NCI-H2081 treated with DMSO at 0.1 percent for 48 hours (cell line): ENCODE measurements around the gene CARS2.
"Not testable (repeated sequence)": the region's sequence is repeated elsewhere in the genome, so short reads cannot be mapped to it uniquely, and the experiment has no call there.

Source experiments
- DNase-seq: peaks from one replicate; lab custom pipeline; 2025; lab: John Stamatoyannopoulos, UW

The CARS2 gene

DNA sequence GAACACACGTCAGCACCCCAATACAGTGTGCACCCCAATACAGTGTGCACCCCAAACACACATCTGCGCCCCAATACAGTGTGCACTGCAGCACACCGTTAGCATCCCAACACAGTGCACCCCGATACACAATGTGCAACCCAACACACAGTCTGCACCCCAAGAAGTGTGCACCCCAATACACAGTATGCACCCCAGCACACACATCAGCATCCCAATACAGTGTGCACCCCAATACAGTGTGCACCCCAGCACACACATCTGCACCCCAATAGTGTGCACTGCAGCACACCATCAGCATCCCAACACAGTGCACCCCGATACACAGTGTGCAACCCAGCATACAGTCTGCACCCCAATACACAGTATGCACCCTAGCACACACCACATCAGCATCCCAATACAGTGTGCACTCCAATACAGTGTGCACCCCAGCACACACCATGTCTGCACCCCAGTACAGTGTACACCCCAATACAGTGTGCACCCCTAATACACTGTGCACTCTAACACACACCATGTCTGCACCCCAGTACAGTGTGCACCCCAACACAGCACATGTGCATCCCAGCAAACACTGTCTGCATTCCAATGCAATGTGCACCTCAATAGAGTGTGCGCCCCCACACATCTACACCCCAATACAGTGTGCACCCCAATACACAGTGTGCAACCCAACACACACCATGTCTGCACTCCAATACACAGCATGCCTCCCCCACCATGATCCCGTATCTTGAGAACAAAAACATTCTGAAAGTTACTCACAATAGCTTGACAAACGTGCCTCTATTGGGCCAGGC, 855 bp upstream of the CARS2 start:
- DNase-seq = no peak

- no peak for DNase-seq
Measured at GRCh38 chr13:110705356-110705825, 525 bp downstream of the CARS2 start.

DNA sequence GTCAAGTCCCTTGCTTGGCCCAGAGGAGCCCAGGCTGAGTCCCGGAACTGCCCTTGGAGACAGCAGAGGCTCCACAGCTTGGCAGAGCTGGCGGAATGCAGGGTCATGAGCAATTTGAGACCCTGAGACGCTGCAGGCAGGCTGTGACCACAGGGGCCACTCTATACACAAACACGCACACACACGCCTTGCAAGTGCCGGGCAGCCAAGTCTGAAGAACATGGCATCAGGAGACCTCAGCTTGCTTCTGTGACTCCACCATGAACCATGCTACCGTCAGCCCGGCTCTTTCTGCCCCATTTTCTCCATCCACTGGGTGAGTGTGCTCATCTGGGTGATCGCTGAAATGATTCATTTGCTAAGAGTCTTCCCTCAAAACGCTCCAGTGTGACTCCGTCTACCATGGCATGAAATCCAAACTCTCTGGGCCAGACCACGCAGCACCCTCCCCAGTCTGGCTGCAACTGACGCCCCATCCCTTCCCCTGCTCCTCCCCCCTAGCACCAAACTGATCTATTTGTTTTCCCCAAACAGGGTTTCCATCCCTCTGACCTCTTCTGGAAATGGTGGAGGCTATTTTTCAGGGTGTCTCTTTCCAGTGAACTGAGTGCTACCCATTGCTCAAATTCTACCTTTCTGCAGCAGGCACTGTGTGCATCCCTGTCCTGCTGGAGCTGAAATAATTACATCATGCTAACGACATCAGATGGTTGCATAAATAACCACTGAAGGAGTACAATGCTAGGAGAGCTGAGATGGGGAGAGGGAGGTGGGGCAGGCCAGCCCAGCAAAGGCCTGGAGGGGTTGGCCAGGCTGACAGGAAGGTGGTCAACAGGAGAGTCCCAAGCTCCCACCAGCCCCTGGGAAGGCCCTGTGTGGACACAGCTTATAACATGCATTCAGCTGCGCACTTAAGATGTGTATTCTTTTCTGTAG, 3.1 kb downstream of the CARS2 start:
- DNase-seq = no peak

- no peak for DNase-seq
Measured at GRCh38 chr13:110702089-110702488, 3.8 kb downstream of the CARS2 start.

DNA sequence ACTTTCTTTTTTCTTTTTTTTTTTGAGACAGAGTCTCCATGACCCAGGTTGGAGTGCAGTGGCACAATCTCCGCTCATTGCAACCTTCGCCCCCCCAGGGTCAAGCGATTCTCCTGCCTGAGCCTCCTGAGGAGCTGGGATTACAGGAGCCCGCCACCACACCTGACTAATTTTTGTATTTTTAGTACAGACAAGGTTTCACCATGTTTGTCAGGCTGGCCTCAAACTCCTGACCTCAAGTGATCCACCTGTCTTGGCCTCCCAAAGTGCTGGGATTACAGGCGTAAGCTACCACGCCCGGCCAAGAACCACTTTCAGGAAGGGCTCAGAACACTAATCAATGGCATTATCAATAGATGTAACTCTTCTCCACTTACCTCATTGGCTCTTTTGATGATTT, 4.9 kb downstream of the CARS2 start:
- not testable (repeated sequence) for DNase-seq

DNA sequence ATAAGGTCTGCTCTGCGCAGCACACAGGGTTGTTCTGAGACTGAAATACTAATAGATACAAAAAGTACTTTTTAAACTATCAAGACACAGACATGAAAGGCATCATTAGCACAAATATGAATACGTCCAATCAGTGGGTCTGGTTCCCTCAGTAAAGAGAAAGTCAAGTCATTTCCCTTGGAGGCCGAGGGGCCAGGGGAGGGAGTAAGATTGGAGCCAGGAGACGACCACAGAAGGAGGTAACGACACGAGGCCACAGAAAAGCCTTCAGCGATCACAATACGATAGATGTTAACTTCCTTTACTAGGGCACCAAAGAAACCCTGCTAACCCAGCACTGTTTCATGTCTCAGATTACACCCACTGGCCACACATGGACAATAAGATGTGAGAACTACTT, 5.3 kb downstream of the CARS2 start:
- DNase-seq = no peak

DNA sequence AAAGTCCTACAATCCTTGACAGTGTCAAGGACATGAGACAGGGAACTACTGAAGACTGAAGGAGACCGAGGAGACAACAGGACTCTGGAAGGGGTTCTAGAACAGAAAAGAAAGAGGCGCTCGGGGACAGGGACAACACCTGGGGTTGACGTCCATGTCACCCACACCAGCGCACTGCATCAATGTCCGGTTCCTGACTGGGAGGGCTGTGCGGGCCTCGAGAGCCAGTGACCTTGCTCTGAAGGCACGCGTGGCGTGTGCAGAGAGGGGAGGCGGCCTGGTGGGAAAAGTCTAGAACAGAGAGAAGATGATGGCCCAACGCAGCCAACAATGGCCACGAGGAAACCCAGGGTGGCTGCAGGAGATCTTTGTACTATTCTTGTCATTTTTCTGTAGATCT, 5.7 kb downstream of the CARS2 start:
- no peak for DNase-seq

DNA sequence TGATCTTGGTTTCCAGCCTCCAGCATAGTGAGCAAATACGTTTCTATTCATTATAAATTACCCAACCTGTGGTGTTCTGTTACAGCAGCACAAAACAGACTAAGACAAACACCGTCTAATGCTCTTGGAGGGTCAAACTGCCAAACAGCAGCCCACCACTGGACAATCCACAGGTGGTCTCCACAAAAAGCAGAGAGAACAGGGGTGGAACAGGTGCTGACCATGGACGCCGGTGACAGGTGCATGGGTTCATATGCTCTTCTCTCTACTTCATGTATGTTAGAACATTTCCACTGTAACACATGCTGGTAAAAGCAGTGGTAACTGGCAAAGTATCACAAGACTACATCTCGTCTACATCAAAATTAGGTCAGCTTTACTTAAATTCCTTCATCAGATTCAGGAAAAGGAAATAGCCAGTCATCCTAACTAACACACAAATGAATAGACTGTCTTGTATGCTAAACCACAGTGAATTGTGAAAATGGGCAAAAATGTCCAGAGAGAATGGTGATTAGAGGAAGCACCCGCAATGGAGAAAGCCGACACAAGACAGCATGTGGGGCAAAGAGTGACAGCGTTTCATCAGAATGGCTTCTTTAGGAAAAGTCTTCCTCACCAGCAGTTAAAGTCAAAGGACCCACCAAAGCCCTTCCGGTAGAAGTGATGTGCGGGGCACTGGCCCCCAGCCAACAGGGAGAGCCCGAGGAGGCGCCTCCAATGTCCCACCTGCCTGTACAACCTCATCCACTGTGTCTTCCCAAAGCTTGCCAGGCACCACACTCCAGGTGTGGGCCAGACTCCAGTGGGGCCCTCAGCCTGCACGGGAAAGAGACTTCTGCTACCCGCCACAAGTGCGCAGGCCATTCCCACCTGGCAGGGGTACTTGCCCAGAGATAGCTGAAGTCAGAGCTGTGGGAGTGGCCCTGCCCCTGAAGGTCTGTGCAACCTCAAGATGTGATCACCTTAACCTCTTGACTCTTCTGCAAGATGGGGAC, 6.5 kb downstream of the CARS2 start:
- DNase-seq = no peak

DNA sequence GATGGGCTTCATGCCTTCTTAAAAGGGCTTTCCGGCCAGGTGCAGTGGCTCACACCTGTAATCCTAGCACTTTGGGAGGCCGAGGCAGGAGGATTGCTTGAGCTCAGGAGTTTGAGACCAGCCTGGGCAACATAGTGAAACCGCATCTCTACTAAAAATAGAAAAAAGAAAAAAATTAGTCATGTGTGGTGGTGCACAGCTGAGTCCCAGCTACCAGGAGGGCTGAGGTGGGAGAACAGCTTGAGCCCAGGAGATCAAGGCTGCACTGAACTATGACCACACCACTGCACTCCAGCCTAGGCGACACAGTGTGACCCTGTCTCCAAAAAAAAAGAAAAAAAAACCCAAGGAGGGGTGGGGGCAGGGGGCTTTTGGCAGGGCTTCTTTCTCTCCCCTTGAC, 7.2 kb downstream of the CARS2 start:
- no peak for DNase-seq

DNA sequence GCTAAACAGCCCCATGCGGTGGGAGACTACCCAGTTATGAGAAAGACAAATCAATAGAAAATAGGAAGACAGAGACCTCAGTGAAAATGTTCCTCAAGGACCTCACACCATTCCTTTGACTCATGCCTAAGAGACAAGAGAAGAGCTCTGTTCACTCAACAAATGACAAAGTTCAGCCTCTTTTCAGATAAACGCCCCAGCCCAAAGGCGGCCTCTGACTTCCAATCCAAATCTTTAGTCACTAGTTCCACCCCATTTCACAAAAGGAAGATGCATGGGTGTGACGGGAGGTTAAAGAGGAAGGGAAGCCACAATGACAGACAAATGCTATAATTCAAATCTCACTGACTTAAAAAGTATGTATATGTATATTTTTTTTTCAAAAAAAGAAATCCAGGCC, 8.1 kb downstream of the CARS2 start:
- DNase-seq = no peak

GRCh38 chr13:110696776-110697175, 9.1 kb downstream of the CARS2 start:
- DNase-seq = no peak

GRCh38 chr13:110695774-110696173, 10.1 kb downstream of the CARS2 start:
- DNase-seq = not testable (repeated sequence)

DNA sequence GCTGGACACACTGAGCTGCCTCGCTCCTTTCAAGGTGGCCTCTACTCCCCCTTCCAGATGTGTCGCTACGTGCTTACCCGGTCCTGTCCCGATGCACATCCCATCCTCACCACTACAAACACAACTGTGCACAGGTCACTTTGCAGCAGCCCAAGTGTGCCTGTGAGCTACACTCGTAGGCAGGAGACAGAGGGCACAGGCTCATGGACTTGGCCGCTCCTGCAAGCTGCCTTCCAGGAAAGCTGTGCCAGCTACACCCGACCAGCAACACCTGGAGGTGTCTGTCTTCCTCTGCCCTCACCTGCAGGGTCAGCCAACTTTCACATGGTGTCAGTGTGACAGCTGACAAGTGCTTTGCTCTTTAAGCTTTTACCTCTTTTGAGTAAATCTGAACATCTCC, 15.4 kb downstream of the CARS2 start:
- no peak for DNase-seq

GRCh38 chr13:110689711-110690110, 16.2 kb downstream of the CARS2 start:
- no peak for DNase-seq

DNA sequence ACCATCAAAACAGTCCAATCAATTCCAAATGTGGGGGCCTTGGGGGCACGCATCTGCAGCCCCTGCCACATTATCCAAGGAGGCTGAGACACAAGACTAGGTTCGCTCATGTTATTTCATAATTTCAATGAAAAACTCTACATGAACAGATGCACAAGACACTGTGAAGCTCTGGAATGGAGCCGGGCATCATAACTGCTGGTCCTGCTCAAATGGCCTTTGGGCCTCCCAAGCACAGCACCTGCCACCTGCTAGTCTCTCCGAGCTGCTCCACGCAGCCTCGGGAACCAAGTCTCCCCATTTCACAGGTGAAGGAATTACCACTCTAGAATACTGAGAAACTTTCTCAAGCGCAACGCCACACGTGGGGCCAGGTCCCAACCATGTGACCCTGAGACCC, 16.9 kb downstream of the CARS2 start:
- DNase-seq = no peak

- DNase-seq = no peak
Measured at GRCh38 chr13:110687736-110688135, 18.2 kb downstream of the CARS2 start.

GRCh38 chr13:110685305-110686020, 20.5 kb downstream of the CARS2 start:
- DNase-seq = no peak

DNA sequence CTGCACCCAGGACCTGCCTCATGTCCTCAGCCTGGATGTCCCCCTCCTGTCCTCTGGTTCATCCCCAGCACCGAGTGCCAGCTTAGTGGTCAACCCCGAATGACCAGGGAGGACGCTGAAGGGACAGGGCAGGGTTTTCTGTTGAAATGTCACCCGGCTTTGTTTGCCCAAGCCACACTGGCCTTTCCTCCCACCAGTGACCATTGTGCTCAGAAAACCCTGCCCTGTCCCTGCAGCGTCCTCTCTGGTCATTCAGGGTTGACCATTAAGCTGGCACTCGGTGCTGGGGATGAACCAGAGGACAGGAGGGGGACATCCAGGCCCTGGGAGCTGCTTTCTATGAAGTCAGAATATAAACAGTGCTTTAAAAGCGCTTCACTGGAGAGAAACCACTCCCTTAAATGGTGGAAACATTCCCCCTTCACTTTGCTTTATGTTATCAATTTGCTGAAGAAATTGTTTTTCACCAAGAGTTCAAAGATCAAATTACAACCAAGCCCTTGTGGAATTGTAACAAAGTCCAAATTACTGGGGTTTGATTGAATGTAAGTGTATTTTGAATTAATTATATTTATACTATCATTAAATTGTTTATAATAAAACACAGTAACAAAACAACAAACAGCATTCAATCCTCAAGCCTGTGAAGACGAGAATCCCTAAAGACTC, 21.4 kb downstream of the CARS2 start:
- DNase-seq = no peak

GRCh38 chr13:110683921-110684320, 22.0 kb downstream of the CARS2 start:
- no peak for DNase-seq

- DNase-seq = no peak
Measured at GRCh38 chr13:110683203-110683883, 22.6 kb downstream of the CARS2 start.
